GM12878 (cell line): ENCODE measurements around the gene ANKRD13C.

Experiments
- CHD2 ChIP-seq: IDR thresholded peaks from 2 replicates; pipeline ENCODE4 v1.6.1; 2011; ENCODE audit warnings: low read depth, low read length, improper control_type of control experiment, borderline replicate concordance
- CTCF ChIP-seq, 3 experiments: IDR thresholded peaks in 2 of 3; conservative IDR thresholded peaks in 1 of 3; 2 replicates each; pipeline ENCODE4 v1.5.1; 2011; ENCODE audit warnings: low read depth in 3 of 3, low read length in 3 of 3, mild to moderate bottlenecking in 3 of 3, control low read depth in 2 of 3, moderate library complexity in 2 of 3, inconsistent platforms in 1 of 3, mixed read lengths in 1 of 3; ENCODE audit not compliant: control insufficient read depth in 2 of 3, insufficient read depth in 1 of 3; ENCODE audit errors: extremely low read depth in 1 of 3
- DPF2 ChIP-seq: fragments of 450-650 bp; IDR thresholded peaks from 2 replicates; pipeline ENCODE4 v1.6.1; 2017; ENCODE audit warnings: mild to moderate bottlenecking
- JUND ChIP-seq: IDR thresholded peaks from 2 replicates; pipeline ENCODE4 v1.6.1; 2012; ENCODE audit warnings: low read depth, mild to moderate bottlenecking, low read length, improper control_type of control experiment, moderate library complexity
- MXI1 ChIP-seq: fragments of 150-350 bp; IDR thresholded peaks from 2 replicates; pipeline ENCODE4 v1.6.1; 2011; ENCODE audit warnings: low read depth, mild to moderate bottlenecking, inconsistent platforms, low read length, improper control_type of control experiment
- NR2C2 ChIP-seq: IDR thresholded peaks from 2 replicates; pipeline ENCODE4 v1.6.1; 2011; ENCODE audit warnings: borderline replicate concordance, low read depth; ENCODE audit not compliant: control insufficient read depth, insufficient read length
- POLR2AphosphoS5 ChIP-seq: IDR thresholded peaks from 2 replicates; pipeline ENCODE4 v1.6.1; 2011; ENCODE audit warnings: mild to moderate bottlenecking, low read length, inconsistent platforms
- REST ChIP-seq: IDR thresholded peaks from 2 replicates; pipeline ENCODE4 v1.6.1; 2012; ENCODE audit warnings: mild to moderate bottlenecking, low read depth, low read length

GRCh38 chr1:70247768-70248167, 106.8 kb downstream of the ANKRD13C start:
- TF ChIP-seq JUND (no peak), CTCF (IDR thresholded peaks at IDR 0.05 in 2 of 3, conservative IDR thresholded peaks at IDR 0.05 in 1 of 3; ENCODE audit: control insufficient read depth in 2 of 3, extremely low read depth in 1 of 3, insufficient read depth in 1 of 3, low read depth in 3 of 3, low read length in 3 of 3) (no peak), POLR2AphosphoS5 (no peak), MXI1 (no peak), CHD2 (no peak), NR2C2 (no peak), REST (no peak), DPF2 (no peak)
